ENCODE data around the gene C8A.
A peak's percentile ranks its signal among the peaks of the same experiment; 100 is the strongest.

C8A gene

GRCh38 chr1:56863265-56863992 lies 8.8 kb downstream of the C8A start:
- no peak overlapping the region for H3K4me3 ChIP-seq (ENCODE audit: low read length)
- no peak for TF ChIP-seq CTCF (IDR thresholded peaks at IDR 0.05; ENCODE audit: insufficient read depth, low read depth, low read length, missing control alignments)
- no peak for DNase-seq (ENCODE audit: low read depth)

DNA sequence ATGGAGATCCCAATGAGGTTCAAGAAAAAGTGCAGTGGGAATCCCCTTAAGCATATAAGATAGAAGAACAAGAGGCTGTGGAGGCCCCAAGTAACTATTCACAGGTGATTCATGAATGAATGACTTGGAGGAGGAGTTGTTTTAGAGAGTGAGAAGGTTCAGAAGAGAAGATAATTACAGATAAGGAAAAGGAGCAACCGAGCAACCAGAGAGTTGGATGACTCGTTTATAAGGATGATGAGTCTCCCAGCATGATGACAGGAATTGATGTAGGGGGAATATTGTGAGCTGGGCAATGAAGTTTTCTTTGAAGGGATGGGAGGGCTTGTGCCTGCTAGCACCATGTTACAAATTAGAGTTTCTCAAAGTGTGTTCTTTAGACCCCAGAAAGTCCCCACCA lies 9.8 kb downstream of the C8A start:
- TF ChIP-seq CTCF (IDR thresholded peaks at IDR 0.05; ENCODE audit: insufficient read depth, low read depth, low read length, missing control alignments) = no peak
- H3K4me3 ChIP-seq (ENCODE audit: low read length) = no peak overlapping the region
- DNase-seq (ENCODE audit: low read depth) = peak; percentile 35

DNA sequence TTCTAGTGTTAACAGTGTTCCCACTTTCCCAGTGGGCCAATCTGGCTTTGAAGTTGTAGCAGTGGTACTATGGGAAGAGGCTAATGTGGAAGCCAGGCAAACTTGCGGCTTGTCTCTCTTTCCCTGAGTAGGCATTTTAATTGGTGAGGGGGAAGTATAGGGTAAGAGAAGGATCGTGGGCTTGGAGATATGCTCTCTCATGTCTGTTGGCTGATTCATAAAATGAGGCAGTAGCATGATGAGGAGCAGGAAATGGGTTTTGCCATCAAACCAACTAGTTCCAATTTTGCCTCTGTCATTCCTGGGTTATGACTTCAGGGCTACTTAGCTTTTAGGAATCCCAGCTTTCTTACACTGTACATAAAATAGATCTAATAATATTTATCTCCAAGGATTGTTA lies 12.1 kb downstream of the C8A start:
- no peak overlapping the region for H3K4me3 ChIP-seq (ENCODE audit: low read length)
- TF ChIP-seq CTCF (IDR thresholded peaks at IDR 0.05; ENCODE audit: insufficient read depth, low read depth, low read length, missing control alignments) = no peak

GRCh38 chr1:56867491-56867890 lies 12.9 kb downstream of the C8A start:
- no peak overlapping the region for H3K4me3 ChIP-seq (ENCODE audit: low read length)
- DNase-seq (ENCODE audit: low read depth) = peak; percentile 57
- TF ChIP-seq CTCF (IDR thresholded peaks at IDR 0.05; ENCODE audit: insufficient read depth, low read depth, low read length, missing control alignments) = no peak

More for the DNA sequence above, 12.1 kb downstream of the C8A start:
- peak; percentile 57 for DNase-seq (ENCODE audit: low read depth)

DNA sequence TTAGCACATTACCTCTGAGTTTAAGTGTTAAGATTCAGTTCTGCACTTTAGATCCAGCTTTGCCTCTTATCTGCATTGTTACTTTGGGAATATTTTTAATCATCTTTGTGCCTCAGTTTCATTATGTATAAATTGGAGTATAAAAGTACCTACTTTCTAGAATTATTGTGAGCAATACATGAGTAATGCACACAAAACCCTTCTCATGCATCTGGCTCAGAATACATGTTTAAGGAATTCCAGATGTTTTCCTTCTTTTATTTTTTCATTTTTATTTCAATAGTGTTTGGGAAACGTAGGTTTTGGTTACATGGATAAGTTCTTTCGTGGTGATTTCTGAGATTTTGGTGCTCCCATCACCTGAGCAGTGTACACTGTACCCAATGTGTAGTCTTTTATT lies 14.2 kb downstream of the C8A start:
- no peak for TF ChIP-seq CTCF (IDR thresholded peaks at IDR 0.05; ENCODE audit: insufficient read depth, low read depth, low read length, missing control alignments)
- H3K4me3 ChIP-seq (ENCODE audit: low read length) = no peak overlapping the region
- DNase-seq (ENCODE audit: low read depth) = no peak

DNA sequence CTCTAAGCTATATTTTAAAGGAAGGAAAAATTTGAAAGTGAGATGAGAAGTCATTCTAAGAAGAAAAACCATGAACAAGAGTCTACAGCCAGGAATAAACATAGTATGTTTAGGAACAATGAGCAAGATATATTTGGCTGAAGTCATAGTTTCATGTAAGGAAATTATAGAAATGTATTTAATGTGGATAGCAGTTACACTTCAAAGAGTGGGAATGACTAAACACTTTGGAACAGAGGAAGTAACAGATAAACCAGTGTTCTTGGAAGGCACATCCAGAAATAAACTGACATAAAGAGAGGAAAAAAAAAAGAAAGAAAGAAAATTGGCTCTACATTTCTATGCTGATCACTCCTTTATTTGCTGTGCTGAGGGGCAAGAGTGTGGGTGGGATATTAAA lies 18.0 kb downstream of the C8A start:
- TF ChIP-seq CTCF (IDR thresholded peaks at IDR 0.05; ENCODE audit: insufficient read depth, low read depth, low read length, missing control alignments) = no peak
- no peak overlapping the region for H3K4me3 ChIP-seq (ENCODE audit: low read length)
- peak; percentile 35 for DNase-seq (ENCODE audit: low read depth)

DNA sequence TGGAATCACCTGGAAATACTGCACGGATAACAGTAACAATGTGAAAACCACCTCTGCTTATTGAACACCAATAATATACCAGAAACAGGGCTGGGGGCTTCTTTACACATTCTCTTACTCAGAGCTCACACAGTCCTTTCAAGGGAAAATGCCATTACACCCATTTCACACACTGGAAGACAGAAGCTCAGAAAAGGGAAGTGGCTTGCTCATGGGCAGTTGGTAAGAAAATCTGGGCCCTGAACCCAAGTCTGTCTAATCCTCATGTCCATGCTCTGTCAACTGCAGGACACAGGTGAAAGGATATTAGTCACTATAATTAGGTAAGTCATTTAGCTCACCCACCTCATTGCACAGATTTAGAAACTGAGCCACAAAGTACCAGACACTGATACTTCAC lies 18.6 kb downstream of the C8A start:
- no peak for TF ChIP-seq CTCF (IDR thresholded peaks at IDR 0.05; ENCODE audit: insufficient read depth, low read depth, low read length, missing control alignments)
- DNase-seq (ENCODE audit: low read depth) = no peak
- no peak overlapping the region for H3K4me3 ChIP-seq (ENCODE audit: low read length)

All from epithelial cell of esophagus (primary cell).